ENCODE data around the gene FAM107B.
"Not testable (repeated sequence)": the region's sequence is repeated elsewhere in the genome, so short reads cannot be mapped to it uniquely, and the experiment has no call there.

FAM107B gene

GRCh38 chr10:14601326-14601725 is 173.4 kb downstream of the FAM107B start:
- no peak for DNase-seq (ENCODE audit: low spot score)

DNA sequence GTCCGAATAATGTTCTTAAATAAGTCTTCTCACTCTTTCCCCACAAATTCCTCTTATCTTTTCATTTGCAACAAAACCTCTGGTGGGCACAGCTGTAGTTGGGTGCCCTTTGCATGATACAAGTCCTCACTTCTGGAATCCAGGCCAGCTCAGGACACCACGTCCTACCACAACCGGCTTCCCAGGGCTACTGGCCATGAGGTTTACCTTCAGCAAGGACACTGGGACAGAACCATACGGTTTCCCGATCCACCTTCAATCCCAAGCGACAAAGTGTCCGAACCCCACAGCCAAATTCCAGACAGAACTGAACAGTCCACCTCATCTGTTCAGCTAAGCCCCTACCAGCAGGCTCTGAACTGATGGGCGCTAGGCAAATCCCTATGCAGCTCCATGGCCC is 174.6 kb downstream of the FAM107B start:
- no peak for DNase-seq (ENCODE audit: low spot score)

GRCh38 chr10:14598809-14599764 is 175.6 kb downstream of the FAM107B start:
- DNase-seq (ENCODE audit: low spot score): no peak

GRCh38 chr10:14595526-14596182 is 179.0 kb downstream of the FAM107B start:
- no peak for DNase-seq (ENCODE audit: low spot score)

- DNase-seq (ENCODE audit: low spot score): no peak
Measured at GRCh38 chr10:14594878-14595525, 179.7 kb downstream of the FAM107B start.

DNA sequence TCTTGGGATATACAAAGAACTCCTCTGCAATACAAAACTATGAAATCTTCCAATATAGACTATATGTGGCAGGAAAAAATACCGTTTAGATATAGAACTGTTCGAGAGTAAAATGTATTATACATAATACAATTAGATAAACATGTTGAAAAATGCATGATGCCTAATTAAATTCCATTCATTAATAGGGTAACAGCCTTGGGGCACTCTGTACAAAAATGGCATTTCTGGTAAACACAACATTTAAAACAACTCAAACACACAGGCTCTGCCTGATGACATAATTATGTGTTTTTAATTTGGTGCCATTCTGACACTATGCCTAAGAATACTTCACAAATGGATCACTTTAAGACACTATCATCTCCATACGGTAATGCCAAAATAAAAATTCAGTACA is 180.9 kb downstream of the FAM107B start:
- no peak for DNase-seq (ENCODE audit: low spot score)

DNA sequence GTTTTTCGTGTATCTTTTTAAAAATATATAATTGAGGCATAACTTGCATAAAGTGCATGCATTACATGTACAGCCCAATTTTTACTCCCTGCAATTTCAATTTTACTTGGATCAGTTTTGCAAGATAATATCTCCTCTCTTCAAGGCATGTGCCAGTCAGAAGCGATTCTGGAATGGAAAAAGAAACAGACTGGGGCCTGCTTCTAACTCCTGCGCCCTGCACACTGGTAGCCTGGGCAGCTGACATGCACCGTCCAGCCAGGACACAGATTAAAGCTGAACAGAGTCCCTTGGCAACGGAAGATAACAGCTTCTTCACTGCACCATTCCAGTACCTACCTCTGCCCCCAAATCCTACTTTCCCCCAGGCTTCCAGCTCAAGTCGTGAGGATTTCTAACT is 182.1 kb downstream of the FAM107B start:
- DNase-seq (ENCODE audit: low spot score): no peak

DNA sequence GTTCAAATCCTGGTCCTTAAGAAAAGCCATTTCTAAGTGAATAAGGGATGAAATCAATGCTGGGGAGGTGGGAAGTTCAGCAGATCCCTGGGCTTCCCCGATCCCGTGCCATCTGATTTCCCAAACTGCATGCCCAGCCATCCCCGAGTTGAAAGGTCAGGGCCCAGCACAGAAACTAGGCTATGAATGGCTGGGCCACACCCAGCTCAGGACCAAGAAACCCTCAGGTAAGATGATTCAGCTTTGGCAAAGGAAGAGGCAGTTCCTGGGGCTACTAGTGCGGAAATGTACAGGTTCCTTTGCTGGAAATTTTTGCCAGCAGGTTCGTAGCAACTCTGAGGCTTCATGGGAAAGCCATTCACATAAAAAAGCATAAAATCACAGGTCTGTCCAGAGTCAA is 182.7 kb downstream of the FAM107B start:
- no peak for DNase-seq (ENCODE audit: low spot score)

GRCh38 chr10:14588938-14589294 is 185.8 kb downstream of the FAM107B start:
- not testable (repeated sequence) for DNase-seq (ENCODE audit: low spot score)

DNA sequence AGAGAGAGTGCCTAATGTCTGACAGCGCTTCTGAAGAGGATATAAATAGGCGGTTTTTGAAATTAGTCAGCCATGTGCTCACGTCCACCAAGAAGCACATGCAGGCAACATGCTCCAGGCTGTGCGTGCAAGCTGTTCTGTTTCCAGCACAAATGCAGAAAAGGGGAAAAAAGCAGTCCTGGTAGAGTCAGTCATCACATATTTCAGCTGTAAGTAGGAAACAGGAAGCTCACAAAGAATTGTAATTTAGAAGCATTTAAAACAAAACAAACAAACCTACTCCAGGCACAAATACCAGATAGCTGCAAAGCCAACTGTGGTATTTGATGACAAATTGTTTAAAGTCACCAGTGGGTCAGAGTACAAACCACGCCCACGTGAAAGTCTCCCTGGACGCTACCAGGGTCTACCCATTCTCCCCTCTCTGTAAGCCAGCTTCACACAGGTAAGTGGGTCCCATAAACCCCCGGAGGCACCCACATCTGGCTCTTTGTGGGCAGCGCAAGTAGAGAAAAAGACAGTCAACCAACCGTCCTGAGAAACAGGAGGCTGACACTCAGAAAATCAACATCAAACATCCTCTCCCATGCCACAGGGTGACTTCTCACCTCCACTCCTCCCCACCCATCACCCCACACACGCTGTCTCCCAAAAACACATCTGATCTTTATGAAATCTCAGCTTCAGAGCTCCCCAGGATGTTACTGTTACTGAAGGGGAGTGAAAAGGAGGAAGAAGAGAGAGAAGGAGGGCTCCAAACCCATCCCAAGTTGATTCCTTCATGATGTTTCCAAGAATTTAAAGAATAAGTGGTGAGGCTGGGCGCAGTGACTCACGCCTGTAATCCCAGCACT is 186.4 kb downstream of the FAM107B start:
- peak; percentile 43 for DNase-seq (ENCODE audit: low spot score)

DNA sequence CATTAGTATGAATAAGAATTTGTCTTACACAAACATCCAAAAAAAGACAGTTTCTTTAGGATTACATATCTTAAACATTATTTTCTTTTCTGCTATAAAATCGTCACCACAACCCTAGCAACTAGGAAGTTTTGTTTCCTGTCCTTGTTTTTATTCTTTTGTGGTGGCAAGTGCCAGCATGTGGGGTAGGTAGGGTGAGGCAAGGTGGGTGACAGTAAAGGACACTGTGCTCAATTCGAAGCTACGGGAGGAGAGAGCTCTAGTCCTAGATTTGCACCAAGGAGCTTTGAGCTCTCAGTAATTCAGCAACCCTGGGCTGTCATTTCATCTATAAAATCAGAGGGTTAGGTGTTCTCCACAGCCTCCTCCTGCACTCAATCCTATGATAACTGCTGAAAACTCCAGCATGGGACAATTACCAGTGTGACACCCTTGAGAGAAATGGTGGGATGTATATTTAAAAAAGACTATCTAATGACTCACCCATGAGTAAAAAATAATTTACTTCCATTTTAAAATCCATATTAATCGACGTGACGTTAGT is 187.1 kb downstream of the FAM107B start:
- no peak for DNase-seq (ENCODE audit: low spot score)

DNA sequence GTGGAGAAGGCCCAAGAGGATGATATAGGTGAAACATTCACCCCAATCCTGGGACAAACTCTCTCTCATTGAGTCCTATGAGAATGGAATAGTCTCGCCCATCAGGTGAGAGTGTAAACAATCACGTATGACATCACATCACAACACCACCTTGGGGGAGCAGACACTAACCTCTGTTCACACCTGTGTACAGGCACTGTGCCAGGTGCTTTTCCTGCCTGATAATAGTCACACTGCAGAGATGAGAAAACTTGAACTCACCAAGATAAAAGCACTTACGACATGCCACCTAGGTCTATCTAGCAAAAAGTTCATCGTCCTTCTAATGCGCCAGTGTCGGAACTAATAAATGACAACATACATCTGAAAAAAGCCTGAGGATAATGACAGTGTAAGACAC is 187.8 kb downstream of the FAM107B start:
- no peak for DNase-seq (ENCODE audit: low spot score)

GRCh38 chr10:14585287-14586193 is 189.2 kb downstream of the FAM107B start:
- DNase-seq (ENCODE audit: low spot score): no peak

GRCh38 chr10:14584661-14585060 is 190.0 kb downstream of the FAM107B start:
- no peak for DNase-seq (ENCODE audit: low spot score)

DNA sequence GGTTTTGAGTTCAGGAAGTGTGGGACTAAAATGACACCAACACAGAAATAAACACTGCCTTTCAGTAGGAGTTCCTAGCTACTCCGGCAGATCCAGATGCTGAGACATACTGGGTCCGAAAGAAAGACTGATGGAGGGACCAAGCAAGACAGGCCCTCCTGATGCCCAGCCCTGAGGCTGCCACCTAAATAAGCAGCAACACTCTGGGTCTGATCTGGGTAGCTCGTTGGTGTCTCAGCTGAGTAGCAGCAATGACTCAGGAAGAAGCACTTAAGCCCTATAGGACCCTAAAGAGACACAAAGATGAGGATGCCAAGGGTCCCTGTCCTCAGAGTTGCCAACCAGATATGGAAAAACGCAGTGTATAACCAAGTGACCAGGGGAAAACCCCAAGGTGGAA is 190.7 kb downstream of the FAM107B start:
- no peak for DNase-seq (ENCODE audit: low spot score)

DNA sequence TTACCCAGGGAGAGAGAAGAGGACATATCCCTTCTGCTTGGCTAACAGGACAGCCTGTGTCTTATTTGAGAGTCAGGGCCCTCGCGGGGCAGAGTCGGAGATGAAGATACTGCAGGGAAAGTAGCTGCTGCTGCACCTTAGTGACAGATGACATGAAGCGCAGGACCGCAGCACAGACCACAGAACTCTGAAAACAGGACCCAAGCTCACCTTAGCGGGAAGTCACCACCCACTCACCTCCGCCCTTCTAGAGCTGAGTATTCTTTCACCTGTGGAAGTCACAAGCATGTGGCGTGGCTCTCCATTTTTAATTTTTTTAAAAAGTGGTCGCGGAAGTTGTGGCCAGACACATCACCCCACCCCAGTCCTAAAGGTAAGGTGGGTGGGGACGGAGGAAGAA is 191.4 kb downstream of the FAM107B start:
- DNase-seq (ENCODE audit: low spot score): no peak

- DNase-seq (ENCODE audit: low spot score): no peak
Measured at GRCh38 chr10:14581553-14582321, 193.0 kb downstream of the FAM107B start.

DNA sequence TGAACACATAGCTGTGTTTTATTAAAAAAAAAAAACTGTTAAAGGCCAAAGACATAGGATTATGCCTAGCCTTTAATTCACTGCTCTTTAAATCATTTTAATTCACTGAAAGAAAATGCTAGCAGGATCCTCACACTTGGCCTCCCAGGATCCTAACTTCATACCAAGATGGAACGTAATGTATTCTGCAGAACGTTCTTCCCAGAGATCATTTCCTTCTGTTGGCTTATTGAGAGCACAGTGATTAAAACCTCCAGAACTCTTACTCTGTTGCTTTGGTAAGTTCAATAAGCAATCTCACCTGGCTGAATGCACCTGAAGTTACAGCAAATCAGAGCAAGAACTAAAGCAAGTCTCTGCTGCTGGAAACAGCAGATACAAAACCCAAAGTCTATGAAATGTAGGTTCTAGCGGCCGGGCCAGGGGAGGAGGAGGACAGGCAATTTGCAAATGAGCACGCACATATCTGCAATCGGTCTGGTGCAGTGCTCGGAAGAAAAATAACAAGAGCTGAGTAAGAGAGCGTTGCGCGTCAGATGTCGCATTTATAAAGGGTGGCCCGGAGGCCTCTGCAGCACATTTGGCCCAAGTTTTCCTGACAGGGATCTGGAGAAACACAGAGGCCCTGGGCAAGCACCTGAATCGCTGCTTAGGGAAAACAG is 193.9 kb downstream of the FAM107B start:
- DNase-seq (ENCODE audit: low spot score): no peak

GRCh38 chr10:14579405-14579804 is 195.3 kb downstream of the FAM107B start:
- DNase-seq (ENCODE audit: low spot score): no peak

Data from HuH-7 (cell line).